Measurements from ENCODE around the gene AP3D1.

AP3D1 gene

DNA sequence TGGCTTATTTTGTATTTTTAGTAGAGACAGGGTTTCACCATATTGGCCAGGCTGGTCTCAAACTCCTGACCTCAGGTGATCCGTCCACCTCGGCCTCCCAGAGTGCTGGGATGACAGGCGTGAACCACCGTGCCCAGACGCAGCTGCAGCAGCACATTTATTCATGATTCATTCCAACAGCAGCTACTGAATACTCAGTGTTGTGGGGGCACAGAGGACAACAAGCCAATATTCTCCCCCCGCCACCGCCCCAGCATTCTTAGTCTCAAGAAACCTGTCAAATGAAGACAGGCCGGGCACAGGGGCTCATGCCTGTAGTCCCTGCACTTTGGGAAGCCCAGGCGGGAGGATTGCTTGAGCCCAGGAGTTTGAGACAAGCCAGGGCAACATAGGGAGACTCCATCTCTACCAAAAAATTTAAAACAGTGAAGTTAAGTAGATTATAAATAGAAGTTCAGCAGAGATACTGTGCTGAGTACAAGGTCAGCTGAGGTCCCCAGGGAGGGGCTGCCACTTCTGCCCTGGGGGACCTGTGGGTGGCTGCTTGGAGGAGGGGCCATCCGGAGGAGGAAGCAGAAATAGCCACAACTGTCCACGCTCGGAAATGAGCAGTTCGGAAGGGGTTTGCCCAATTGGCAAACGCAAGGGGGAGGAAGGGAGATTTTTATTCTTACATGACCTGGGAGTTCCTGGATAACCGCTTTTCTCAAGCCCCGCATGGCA is 16.7 kb upstream of the AP3D1 start:
- H3K36me3 ChIP-seq (replicated peaks) = no peaks in the 10 kb centered on the region
- peak overlapping the region; percentile 82 for H3K27ac ChIP-seq
- TF ChIP-seq, protein P1, sequence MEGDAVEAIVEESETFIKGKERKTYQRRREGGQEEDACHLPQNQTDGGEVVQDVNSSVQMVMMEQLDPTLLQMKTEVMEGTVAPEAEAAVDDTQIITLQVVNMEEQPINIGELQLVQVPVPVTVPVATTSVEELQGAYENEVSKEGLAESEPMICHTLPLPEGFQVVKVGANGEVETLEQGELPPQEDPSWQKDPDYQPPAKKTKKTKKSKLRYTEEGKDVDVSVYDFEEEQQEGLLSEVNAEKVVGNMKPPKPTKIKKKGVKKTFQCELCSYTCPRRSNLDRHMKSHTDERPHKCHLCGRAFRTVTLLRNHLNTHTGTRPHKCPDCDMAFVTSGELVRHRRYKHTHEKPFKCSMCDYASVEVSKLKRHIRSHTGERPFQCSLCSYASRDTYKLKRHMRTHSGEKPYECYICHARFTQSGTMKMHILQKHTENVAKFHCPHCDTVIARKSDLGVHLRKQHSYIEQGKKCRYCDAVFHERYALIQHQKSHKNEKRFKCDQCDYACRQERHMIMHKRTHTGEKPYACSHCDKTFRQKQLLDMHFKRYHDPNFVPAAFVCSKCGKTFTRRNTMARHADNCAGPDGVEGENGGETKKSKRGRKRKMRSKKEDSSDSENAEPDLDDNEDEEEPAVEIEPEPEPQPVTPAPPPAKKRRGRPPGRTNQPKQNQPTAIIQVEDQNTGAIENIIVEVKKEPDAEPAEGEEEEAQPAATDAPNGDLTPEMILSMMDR (IDR thresholded peaks at IDR 0.05; ENCODE audit: low read depth, low read length, missing control alignments) = peak; percentile 1
- DNase-seq = no peak
- peak overlapping the region; percentile 9 for H3K4me3 ChIP-seq (ENCODE audit: low read depth, low read length)
- in situ Hi-C loops (cut with HindIII; ENCODE audit: low pct_ligation_motif_present, low sequenced_read_pairs) = no loop called here
- no peaks in the 10 kb centered on the region for H3K27me3 ChIP-seq (replicated peaks)

DNA sequence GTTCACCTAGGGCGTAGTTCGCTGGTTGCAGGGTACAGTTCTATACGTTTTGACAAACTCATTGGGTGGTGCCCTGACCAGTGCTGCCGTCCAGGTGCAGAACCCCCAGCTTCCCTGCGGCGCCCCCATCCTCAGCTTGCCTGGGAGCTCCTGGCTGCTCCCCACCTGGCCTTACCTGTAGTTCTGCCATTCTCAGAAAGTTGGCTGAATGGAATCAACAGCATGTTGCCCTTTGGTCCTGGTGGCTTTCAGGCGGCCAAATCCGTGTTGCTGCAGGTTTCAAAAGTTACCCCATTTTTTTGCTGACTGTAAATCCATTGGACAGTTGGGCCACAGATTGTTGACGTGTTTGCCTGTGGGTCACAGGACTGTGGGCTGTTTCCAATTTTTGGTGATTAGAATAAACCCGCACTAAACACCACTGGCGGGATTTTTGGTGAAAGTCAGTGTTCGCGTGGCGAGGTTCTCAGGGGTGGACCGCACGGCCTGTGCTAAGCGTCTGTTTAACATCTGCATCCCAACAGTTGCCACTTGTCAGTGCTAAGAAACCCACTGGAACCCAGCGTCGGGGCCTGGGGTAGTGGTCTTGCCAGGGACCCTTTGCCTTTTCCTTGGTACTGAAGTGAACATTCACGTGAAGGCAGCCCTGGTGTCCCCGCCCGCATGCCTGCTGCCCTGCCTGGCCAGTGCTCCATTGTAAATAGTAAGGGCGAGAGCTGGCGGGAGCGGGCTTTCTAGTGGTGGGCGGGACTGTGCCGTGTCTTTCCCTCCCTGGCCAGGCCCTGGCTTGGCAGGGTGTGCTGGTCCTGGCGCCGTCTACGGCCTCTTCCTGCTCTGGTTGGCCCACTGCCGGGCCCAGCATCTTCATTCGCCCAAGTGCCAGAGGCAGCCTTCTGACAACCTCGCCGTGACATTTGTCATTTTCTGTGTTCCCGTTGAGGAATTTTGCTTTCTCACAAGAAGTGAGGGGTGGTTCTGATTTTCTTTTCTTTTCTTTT is 15.7 kb upstream of the AP3D1 start:
- in situ Hi-C loops (cut with HindIII; ENCODE audit: low pct_ligation_motif_present, low sequenced_read_pairs) = no loop called here
- H3K27ac ChIP-seq = no peak overlapping the region
- DNase-seq = no peak
- no peaks in the 10 kb centered on the region for H3K36me3 ChIP-seq (replicated peaks)
- no peaks in the 10 kb centered on the region for H3K27me3 ChIP-seq (replicated peaks)
- TF ChIP-seq, protein P1 (IDR thresholded peaks at IDR 0.05; ENCODE audit: low read depth, low read length, missing control alignments) = no peak
- H3K4me3 ChIP-seq (ENCODE audit: low read depth, low read length) = no peak overlapping the region

DNA sequence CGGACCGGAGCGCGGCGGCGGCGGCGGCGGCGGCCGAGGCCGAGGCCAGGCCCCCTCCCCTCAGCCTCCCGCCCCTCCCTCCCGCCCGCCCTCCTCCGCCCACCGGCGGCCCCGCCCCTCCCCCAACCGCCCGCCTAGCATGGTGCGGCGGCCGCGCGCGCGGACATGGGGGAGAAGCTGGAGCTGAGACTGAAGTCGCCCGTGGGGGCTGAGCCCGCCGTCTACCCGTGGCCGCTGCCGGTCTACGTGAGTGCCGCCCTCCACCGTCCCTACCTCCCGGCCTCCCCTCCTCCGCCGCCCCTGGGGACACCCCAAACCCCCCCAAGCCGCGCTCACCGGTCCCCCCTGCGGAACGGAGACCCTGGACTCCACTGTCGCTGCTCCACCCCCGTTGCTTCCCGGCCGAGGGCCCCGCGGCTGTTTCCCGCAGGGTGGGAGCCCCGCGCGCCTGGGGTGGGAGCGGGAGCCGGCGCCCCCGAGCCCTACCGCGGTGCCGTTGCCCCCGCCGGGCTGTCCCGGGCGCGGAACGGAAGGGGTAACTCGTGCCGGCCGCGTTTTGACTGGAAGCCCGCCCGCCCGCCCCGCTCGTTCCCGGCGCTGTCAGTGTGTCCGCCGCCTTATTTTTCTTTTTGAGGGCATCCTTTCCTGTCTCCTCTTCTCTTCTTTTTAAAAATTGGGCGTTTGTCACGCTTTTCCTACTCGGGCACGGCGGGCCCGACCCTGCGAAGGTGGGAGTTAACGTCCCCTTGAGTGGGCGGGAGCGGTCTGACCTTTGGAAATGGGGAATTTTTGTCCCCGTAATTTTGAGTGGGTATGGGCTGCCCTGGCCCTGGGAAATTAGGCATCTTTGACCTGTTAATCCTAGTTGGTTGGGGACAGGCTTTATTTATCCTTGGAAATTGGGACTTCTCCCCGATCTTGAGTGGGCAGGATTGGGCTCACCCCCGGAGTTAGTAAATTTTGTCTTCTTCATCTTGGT is 12.9 kb upstream of the AP3D1 start:
- H3K27me3 ChIP-seq (replicated peaks) = no peaks in the 10 kb centered on the region
- peak overlapping the region; percentile 80 for H3K27ac ChIP-seq
- in situ Hi-C loops (cut with HindIII; ENCODE audit: low pct_ligation_motif_present, low sequenced_read_pairs) = no loop called here
- H3K4me3 ChIP-seq (ENCODE audit: low read depth, low read length) = peak overlapping the region; percentile 88
- DNase-seq = no peak
- TF ChIP-seq, protein P1 (IDR thresholded peaks at IDR 0.05; ENCODE audit: low read depth, low read length, missing control alignments) = no peak
- no peaks in the 10 kb centered on the region for H3K36me3 ChIP-seq (replicated peaks)

DNA sequence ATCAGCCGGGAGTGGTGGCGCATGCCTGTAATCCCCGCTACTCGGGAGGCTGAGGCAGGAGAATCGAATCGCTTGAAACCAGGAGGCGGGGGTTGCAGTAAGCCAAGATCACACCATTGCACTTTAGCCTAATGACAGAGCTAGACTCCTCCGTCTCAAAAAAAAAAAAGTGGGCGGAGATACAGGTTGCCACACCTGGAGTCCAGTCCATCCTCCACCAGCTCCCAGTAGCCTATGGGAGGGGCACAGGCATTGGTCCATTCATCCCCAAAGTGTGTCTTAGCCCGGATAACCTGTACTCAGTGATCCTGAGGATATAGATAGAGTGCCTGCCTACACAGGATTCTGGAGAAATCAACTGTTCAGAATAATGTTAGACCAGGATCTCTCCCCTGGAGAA is 9.0 kb upstream of the AP3D1 start:
- in situ Hi-C loops (cut with HindIII; ENCODE audit: low pct_ligation_motif_present, low sequenced_read_pairs) = no loop called here
- no peak for DNase-seq
- Histone ChIP-seq H3K27ac (no peak overlapping the region), H3K4me3 (ENCODE audit: low read depth, low read length) (no peak overlapping the region), H3K36me3 (replicated peaks) (no peaks in the 10 kb centered on the region), H3K27me3 (replicated peaks) (no peaks in the 10 kb centered on the region)
- TF ChIP-seq, protein P1 (IDR thresholded peaks at IDR 0.05; ENCODE audit: low read depth, low read length, missing control alignments) = no peak

DNA sequence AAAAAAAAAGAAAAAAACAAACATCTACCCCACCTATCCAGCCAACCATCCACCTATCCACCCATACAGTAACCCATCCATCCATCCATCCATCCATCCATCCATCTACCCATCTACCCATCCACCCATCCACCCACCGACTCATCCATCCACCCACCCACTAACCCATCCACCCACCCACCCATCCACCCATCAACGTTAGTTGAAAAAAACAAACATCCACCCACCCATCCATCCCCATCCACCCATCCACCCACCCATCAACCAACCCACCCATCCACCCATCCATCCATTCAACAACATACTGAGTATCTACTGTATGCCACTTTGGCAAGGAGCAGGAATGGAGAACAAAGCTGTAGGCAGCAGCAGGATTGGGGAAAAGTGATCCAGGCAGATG is 6.1 kb upstream of the AP3D1 start:
- H3K4me3 ChIP-seq (ENCODE audit: low read depth, low read length) = no peak overlapping the region
- DNase-seq = no peak
- H3K27me3 ChIP-seq (replicated peaks) = no peaks in the 10 kb centered on the region
- TF ChIP-seq, protein P1 (IDR thresholded peaks at IDR 0.05; ENCODE audit: low read depth, low read length, missing control alignments) = no peak
- no peak overlapping the region for H3K27ac ChIP-seq
- H3K36me3 ChIP-seq (replicated peaks) = no peaks in the 10 kb centered on the region
- in situ Hi-C loops (cut with HindIII; ENCODE audit: low pct_ligation_motif_present, low sequenced_read_pairs) = no loop called here

All from brain microvascular endothelial cell (primary cell).